SIG-M5 treated with dmso at 0.1 percent for 504 hours (cell line): ENCODE data around the gene PKNOX2.

ENCODE experiments used
- DNase-seq: peaks from one replicate; lab custom pipeline; 2025; ENCODE audit not compliant: unreplicated experiment; lab: John Stamatoyannopoulos, UW

Gene PKNOX2

DNA sequence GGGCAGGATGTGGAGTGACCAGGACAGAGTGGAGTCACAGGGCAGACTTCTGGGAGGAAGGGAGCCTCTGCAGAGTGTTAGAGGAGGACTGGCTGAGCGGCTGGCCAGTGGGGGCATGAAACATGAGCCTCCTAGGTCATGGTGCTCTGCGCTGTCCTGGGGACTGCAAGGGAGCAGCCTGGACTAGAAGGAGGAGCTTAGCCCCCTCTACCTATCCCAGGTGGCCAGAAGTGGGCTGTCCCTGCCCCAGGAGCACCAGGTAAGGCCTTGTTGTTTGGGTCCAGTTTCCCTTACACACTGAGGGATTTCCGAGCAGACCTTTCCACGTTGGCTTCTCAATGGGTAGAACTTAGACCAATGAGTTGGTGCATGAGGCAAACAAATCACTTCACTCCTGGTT lies 7.4 kb downstream of the PKNOX2 start:
- DNase-seq: no peak

DNA sequence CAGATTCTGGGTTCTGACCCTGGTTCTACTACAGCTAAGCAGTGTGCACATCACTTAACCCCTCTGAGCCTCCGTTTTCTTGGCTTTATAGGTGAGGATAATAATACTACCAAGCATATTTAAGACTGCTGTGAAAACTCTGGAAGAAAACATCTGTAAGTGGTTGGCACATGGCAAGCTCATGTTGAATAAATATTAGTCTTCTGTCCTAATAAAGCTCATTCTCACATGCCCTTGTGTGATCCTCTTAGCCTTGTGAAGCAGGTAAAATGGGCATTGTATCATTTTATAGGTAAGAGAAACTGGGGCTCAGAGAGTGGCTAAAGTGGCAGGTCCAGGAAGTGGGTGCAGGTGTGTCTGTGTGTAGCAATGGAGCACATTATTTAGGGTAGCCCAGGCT lies 8.5 kb downstream of the PKNOX2 start:
- DNase-seq: no peak

DNA sequence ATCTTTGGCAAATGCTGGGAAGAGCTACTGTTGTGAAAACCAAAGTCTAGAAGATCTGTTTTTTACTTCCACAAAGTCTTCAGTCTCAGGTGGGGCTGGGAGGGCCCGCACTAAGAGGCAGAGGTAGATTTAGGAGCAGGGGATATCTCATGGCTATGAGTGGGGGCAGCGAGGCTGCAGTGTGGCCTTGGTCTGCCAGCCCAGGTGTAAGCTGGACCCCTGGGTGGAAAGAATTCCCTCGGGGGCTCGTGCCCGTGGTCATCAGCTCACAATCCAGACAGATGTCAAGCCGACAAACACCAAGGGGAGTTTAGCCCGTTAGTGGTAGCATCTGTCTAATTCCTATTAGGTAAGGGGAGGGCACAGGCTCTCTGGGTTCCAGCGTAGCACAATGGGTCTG lies 9.0 kb downstream of the PKNOX2 start:
- no peak for DNase-seq

DNA sequence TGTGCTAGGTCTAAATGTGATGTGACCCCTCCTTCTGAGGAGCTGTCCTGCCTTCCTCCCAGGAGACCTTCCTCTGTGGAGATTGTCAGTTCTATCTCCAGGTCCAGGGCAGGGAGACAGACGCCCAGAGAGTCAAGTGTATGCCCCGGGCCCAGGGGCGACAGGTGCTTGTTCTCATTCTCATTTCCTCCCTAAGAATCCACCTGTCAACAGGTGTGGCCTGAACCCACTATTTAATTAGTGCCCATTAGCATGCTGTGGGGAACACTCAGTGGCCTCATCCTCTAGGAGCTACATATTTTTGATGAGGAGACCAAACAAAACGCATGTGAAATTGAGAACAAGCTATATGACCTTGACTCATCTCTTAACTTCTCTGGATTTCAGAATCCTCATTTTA lies 9.5 kb downstream of the PKNOX2 start:
- no peak for DNase-seq

- DNase-seq: no peak
Observed at GRCh38 chr11:125174686-125175085, 10.1 kb downstream of the PKNOX2 start.

DNA sequence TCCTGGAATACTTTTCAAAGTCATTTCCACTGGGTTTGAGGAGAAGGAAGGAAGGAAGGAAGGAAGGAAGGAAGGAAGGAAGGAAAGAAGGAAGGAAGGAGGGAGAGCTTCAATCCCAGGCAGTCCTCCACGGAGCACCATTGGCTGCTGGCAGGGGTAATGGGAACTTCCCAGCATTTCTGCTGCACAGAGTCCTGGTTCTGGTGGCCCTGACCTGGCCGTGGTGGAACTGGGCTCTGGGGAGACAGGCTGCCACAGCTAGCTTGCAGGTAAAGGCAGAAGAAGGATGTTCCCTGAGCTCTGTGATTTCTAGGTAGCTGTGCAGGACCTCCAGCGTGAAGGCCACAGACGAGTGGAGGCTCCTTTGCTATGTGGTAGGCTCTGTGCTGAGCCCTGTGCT lies 10.6 kb downstream of the PKNOX2 start:
- no peak for DNase-seq

DNA sequence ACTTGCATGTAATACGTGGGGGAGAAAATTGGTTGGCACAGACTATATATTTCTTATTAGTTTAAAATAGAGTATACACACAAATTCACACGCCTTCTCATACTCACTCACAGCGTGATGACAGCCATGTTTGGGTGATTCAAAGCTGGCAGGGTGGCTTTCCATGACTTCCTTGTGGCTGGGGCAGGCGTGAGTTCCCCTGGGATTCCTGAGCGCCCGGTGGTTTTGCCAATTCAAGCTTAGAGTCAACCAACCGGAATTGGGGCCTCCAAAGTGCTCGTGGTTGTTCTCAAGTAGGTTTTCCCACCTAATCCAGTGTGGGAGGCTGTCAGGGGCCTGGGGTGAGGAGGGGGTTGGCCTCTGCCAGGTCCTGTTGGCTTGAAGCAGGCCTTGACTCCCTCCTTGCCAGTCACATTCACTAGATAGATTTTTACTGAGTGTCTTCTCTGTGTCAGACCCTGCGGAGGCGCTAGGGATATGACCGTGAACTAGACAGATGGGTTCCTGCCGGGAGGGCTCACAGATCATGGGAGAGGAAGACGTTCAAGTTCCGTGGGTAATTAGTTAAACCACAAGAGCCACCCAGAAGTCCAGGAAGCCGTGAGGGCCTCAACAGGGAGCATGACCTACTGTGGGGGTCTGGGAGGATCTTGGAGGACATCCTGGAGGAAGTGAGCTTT lies 11.5 kb downstream of the PKNOX2 start:
- no peak for DNase-seq

DNA sequence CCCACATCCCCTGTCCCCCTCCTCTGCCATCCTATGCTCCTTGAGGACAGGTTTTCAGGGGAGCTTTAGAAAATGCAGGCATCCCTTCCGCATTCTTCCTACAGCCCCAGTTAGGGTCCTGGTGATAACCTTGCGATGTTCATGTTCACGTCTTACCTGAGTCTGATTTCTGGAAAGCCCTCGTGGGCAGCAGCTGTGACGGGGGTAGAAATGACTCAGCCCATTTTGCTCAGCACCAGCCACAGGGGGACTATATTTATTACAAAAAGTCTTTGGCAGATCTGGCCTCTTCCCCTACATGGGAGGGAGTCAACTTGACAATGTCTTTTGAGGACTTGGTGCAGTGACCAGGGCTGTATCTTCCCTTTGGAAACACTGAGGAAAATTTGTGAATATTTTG lies 12.3 kb downstream of the PKNOX2 start:
- DNase-seq: no peak

DNA sequence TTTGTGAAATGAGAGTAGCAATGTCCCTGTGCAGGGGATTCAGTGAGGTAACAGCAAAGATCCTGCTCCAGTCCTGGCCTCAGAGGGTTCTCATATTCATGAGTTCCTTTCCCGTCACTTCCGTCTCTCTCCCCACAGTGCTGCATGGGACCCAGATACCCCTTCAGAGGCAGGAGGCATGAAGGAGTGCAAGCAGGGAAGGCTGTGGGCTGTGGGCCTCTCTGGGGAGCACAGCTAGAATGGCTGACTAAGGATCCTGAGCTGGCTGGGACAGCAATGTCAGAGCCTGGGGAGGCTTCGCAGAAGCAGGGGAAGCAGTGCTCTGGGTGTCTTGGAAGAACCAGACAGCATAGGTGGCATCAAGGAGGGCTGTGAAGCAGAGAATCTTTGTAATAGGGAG lies 13.0 kb downstream of the PKNOX2 start:
- no peak for DNase-seq

DNA sequence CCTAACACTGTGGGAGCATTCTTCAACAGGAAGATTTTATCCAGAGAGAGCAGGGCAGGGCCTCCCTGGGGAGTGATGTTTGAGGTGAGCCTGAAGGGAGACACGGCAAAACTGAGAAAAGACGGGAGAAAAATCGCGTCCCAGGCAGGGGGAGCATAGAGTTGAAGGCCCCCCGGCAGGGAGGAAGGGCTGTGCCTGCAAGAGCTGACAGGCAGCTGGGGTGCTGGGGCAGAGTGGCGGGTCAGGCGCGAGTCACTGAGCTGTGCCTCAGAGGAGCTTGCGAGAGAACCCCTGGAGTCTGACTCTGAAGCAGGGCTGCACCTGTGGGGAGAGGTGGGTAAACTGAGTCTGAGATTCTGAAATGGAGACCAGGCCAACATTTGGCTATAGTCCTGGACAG lies 14.8 kb downstream of the PKNOX2 start:
- no peak for DNase-seq

DNA sequence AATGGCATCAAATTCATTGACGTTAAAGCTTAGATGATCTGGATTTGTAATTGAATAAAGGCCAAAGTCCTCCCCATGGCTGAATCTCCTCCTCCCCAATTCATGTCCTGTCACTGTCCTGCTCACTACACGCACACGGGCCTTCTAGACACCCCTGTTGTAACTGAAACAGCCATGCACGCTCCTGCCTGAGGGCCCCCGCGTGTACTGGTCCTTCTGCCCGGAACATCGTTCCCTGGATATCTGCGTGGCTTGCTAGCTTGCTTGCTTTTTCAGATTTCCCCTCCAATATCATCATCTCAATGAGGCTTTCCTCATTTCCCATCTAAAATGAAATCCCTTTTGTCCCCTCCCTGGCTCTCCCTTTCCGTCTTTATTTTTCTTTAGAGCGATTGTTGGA lies 15.3 kb downstream of the PKNOX2 start:
- no peak for DNase-seq

- DNase-seq: no peak
Observed at GRCh38 chr11:125180413-125181305, 16.1 kb downstream of the PKNOX2 start.

DNA sequence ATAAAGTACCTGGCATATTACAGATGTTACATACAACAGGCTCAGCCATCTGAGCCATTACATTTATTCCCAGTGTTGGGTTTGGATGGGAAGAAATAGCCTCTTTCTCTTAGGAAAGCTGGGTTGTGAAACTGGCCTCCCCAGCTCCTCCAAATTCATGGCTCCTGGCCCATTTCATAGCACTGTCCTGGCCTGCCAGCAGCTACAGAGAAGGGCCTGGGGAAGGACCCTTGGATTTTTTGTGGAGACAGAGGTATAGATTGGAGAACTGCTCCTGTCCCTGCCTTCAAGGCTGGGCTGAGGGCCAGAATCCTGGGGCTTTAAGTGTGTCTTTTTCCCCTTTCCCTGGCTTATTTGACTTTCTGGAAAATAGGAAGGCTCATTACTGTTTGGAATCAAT lies 18.0 kb downstream of the PKNOX2 start:
- no peak for DNase-seq

DNA sequence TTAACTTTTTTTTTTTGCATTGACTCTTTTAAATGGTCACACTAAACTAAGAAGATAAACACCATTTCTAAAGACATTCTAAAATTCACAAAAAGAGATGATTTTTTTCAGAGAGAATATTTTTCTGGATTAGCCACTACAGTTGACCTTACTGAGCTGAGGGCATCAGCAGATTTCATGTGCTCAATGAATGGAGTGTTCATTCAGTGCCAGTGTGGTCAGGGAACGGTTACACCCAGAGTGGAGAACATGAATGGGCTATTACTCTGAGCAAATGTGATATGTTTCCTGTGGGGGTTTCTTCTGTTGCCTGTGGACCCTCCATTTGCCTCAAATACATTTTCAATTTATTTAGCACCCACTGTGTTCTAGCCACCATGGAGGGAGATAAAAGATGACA lies 19.1 kb downstream of the PKNOX2 start:
- no peak for DNase-seq

GRCh38 chr11:125188021-125188420 lies 23.5 kb downstream of the PKNOX2 start:
- DNase-seq: no peak

DNA sequence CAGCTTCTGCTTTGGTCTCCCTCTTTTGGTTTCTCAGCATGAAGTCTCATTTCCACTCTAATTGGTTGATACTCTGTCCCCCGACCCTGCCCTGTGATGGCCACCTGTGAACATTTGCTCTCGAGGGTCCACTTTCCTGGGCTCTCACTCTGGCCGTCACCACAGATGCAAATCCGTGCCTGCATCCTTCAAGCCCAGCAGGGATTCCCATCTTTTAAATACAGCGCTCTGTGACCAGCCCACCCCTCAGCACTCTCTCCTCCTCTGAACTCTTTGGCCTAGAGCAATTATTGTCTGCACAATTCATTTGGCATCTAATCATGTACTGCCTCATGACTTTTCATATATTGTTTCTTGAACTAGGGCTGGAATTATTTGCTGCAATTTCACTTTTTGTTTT lies 26.0 kb downstream of the PKNOX2 start:
- no peak for DNase-seq

- no peak for DNase-seq
Observed at GRCh38 chr11:125192183-125192582, 27.6 kb downstream of the PKNOX2 start.

DNA sequence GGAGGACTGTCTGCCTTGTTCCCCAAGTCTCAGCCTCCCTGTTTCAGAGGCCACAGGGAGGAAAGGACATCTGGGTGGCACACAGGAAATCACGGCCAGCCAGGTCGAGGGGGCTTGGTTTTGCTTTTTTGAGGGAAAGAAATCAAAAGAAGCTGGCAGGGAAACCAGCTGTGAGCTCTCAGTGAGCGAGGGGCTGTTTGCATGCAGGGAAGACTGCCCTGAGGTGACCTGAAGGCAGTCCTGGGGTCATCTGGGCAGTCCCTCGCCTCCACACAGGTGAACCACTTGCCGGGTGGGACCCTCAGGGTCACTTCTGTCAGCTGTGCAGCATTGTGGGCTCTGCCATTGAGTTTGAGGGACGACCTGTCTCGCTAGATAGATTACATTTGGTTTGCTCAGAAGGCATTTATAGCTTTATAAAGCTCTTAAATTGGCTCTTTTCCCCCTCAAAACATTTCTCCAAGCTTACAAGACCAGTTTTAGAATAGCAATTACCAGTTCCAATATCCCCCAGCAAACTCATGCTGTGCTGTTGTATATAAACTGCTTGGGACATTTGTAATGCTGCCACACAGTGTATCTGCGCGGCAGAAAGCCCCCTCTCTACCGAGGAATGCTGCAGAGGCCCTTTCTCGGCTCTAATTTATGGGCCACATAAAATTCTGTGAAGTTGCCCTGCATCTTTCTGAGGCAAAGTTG lies 28.3 kb downstream of the PKNOX2 start:
- DNase-seq: no peak

DNA sequence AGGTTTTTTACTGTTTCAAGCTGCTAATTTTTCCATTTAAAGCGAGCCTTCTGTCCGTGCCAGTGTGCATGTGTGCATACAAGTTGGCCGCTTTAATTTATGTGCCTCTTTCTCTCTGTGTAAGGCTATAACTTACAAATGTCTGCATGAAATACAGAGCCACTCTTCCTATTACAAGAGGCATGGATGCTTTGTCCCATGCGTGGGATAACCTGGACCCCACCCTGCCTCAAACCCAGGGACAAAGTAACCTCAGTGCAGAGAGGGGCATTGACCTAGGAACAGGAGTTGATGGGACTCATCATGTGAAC lies 28.8 kb downstream of the PKNOX2 start:
- no peak for DNase-seq

- no peak for DNase-seq
Observed at GRCh38 chr11:125193841-125194240, 29.3 kb downstream of the PKNOX2 start.

DNA sequence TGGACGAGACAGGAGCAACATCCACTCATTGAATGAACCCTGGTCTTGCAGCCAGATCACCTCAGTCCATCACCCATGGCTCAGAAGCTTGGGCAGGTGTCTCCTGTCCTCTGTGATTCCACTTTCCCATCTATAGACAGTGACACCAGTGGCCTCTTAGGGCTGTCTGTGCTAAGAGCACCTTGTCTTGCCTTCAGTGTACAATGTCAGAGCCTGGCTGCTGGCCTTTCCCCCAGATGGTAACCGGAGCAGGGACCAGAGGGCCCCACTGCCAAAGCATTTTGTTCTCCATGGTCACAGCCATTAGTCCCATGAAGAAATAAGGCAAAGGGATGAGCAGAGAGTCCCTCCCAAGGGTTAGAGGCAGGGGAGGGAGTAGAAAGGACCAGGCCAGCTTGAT lies 35.4 kb downstream of the PKNOX2 start:
- DNase-seq: no peak

GRCh38 chr11:125200441-125200840 lies 35.9 kb downstream of the PKNOX2 start:
- no peak for DNase-seq
